Glomerular visceral epithelial cell (primary cell): ENCODE measurements around the gene A3GALT2.
"Not testable (repeated sequence)": the region's sequence is repeated elsewhere in the genome, so short reads cannot be mapped to it uniquely, and the experiment has no call there.

ENCODE experiments used
- DNase-seq: peaks from one replicate; pipeline ENCODE4 v3.0.0-alpha.2; 2016; ENCODE audit errors: extremely low spot score

Gene A3GALT2

DNA sequence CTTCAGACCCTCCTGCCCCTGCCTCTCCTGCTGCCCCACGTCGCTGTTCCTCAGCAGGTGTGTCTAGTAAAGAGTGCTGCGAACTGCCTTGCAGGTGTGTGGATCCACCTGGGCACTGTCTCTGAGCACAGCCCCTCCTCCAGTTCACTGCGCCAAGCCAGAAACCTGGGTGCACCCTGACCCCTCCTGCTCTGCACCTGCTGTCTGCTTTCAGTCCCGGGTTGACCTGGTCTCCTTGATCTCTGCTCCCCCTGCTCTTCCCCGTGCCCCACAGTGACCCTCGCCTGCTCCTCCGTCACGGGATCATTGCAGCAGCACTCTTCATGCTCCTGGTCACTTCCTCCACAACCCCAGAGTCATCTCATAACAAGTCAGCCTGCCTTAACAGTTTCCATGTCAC lies 6.5 kb downstream of the A3GALT2 start:
- no peak for DNase-seq

GRCh38 chr1:33312413-33312749 lies 8.5 kb downstream of the A3GALT2 start:
- DNase-seq: no peak

DNA sequence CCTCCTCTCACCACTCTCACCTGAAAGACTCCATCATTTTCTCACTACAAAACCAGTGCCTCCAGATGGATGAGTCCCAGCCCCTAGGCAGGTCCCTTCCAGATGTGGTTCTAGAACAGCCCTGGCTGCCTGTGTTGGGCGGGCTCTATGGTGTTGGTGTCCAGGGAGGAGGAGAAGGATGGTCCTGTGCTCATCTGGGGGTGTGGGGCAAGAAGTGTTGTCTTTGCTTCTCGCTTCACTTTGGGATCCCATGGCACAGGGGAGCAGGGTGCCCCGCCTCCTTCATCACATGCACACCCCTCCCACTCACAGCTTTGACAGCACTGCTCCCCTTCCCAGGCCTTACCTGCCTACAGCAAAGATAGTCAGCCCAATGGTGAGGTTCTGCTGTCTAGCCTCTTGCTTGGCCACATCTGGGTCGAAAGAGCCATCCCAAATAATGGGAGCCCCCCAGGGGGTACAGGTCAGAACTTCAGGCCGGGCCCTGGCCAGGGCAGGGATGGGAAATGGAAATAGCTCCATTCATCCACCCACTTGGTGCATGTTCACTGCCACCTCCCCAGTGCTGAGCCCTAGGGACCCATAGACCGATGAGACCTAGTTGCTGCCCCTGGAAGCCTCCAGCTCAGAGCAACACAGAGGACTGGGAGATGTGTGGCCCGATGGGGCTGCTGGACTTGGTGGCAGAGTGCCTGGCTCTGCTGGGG lies 9.0 kb downstream of the A3GALT2 start:
- no peak for DNase-seq

- DNase-seq: no peak
Measured at GRCh38 chr1:33310702-33311101, 10.2 kb downstream of the A3GALT2 start.

GRCh38 chr1:33309351-33309750 lies 11.5 kb downstream of the A3GALT2 start:
- DNase-seq: not testable (repeated sequence)

GRCh38 chr1:33307494-33307864 lies 13.4 kb downstream of the A3GALT2 start:
- no peak for DNase-seq

- DNase-seq: no peak
Measured at GRCh38 chr1:33306653-33307493, 14.0 kb downstream of the A3GALT2 start.

DNA sequence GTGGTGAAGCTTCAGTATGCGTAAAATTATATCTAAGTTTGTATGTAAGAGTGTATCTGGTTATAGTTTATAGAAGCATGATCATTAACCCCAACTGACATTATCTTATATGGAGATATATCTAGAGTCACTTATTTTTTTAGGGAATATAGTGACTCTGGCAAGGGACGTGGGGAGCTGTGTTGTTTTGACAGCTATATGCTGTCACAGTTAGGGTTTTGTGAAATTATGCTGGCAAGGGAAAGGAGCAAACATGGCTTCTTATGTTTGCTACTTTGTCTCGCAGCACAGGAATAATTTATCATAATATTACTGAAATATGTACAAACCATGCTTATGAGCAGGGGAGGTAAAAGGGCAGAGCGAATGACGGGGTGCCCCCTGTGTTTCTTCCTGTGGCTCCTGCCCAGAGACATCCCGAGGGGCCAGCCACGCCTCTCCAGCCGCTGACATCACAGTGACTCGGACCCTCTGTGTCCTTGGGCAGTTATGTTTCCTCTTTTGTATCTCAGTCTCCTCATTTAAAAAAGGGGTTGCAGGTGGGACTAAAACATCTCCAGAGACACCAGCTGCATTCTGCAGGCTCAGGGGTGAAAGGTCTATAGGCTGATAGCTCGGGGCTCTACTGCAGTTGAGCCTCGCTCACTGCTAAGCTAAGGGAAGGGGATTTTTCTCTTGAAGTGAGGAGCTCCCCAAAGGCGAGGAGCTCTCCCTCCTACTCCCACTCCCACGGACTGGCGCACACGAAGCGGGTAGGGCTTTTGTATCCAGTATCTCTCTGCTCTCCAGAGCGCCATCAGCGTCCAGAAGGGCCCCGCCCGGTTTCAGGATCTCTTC lies 14.9 kb downstream of the A3GALT2 start:
- DNase-seq: no peak

- DNase-seq: no peak
Measured at GRCh38 chr1:33305016-33305415, 15.9 kb downstream of the A3GALT2 start.

DNA sequence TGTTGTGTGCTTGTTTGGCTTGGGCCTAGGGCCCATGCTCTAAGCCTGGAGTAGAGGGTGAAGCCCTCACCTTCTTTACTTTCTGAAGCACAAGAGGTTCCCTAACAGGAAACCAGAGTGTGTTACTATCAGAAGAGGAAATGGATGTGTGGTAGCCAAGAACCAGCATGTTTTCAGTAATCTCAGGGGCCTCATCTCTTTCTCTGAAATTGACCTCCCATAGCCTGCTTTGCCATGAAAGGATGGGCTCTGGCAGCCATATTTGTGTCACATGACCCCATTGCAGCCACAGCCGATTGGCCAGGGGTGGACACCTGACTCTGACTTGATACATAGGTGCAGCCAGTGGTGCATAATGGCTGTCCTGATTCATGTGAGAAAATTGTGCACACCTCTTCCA lies 18.6 kb downstream of the A3GALT2 start:
- DNase-seq: no peak

DNA sequence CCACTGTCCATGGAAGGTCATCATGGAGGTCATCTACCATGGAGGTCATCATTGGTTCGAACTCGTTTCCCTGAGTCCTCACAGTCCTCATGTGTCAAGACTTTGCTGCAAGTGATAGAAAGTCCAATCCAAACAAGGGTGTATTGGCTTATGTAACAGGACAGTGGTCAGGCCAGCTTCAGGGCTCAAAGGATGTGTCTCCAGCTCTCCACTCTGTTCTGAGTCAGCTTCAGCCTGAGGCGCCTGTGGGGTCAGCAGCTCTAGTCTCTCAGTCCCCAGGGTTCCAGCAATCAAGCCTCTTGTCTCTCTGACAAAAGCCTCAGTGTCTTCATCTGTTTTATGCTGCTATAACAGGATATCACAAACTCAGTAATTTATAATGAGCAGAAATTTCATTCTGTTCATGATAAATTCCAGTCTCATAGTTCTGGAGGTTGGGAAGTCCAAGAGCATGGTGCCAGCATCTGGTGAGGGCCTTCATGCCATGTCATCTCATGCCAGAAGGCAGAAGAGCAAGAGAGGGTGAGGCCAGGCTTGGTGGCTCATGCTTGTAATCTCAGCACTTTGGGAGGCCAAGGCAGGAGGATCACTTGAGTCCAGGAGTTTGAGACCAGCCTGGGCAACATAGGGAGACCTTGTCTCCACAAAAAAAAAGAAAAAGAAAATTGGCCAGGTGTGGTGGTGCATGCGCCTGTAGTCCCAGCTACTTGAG lies 19.5 kb downstream of the A3GALT2 start:
- no peak for DNase-seq

GRCh38 chr1:33300673-33301072 lies 20.2 kb downstream of the A3GALT2 start:
- DNase-seq: no peak

- no peak for DNase-seq
Measured at GRCh38 chr1:33299461-33300155, 21.3 kb downstream of the A3GALT2 start.

DNA sequence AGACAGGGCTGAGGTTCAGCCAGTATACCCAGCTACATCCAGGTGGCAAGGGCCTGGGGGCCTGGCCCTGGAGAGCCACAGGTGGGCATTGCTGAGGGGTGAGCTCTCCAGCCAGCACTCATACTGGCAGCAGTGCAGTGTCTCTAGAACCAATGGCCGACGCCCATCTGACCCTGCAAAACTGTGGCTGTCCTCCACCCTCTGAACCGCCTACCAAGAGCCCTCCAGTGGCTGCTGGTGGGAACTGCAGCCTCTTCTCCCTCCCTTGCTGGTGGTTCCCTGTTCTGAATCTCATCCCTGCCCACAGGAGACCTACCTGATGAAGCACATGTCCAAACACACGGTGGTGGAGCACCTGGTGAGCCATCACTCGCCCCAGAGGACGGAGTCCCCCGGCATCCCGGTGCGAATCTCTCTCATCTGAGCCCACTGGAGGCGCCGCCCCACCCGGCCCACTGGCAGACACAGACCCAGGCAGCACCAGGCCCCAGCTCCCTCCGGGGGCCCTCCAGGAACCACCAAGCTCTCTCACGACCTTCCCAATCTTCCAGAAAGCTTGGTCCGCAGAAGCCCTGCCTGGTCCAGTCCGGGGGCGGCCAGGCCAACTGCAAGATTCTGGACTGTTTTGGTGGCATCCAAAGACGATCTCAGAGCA lies 22.1 kb downstream of the A3GALT2 start:
- DNase-seq: peak; percentile 59

DNA sequence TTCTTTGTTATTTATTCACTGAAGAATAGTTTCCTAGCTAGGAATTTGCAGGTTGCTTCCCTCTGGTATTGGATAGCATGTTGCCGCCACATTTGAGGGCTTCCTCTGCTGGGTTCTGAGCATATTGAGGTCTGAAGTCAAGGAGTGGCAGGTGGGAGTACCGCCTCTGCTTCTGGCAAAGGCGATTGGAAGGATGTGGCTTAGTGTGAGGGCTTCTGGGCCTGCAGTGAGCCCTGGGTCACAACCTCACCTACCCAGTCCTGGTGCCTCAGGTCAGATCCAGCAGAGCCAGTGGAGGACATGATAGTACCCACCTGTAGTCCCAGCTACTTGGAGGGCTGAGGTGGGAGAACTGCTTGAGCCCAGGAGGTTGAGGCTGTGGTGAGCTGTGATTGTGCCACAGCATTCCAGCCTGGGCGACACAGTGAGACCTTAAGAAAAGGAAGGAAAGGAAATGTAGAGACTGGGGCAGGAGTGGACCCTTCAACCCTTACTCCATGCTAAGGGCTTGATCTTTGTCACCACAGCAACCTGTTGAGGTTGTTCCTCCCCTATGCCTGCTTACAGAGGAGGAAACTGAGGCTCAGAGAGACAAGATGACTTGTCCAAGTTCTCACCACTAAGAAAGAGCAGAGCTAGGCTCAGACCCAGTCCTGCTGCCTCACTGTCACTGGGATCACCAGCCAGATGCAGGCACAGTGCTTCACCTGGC lies 22.8 kb downstream of the A3GALT2 start:
- DNase-seq: no peak

DNA sequence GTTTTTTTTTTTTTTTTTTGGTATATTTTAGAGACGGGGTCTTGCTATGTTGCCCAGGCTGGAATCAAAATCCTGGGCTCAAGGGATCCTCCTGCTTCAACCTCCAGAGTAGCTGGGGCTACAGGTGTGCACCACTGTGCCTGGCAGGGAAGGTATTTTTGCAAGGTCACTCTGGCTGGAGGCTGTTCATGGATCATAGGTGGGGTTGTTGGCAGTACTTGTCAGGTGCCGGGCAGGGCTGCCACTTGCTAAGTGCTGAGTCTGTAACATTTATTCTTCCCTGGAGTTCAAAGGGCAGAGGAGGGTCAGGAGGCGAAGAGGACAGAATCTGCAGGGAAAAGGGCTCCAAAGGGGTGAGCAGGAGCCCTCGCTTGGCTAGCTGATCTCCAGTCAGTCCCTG lies 24.1 kb downstream of the A3GALT2 start:
- no peak for DNase-seq

DNA sequence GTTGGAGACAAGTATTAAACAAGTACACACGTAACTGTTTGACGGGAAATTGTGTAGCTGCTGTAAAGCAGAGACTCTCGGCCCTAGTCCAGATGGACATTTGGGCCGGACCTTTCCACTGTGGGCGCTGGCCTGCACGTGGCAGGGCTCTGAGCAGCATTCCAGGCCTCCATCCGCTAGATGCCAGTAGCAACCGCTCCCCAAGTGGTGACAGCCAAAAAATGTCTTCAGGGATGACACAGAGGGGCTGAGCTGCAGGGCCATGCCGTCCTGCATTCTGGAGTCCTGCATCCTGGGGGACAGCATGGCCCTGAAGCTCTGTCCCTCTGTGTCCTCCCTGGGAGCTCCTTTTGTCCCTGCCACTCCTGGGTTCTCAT lies 24.8 kb downstream of the A3GALT2 start:
- DNase-seq: no peak

DNA sequence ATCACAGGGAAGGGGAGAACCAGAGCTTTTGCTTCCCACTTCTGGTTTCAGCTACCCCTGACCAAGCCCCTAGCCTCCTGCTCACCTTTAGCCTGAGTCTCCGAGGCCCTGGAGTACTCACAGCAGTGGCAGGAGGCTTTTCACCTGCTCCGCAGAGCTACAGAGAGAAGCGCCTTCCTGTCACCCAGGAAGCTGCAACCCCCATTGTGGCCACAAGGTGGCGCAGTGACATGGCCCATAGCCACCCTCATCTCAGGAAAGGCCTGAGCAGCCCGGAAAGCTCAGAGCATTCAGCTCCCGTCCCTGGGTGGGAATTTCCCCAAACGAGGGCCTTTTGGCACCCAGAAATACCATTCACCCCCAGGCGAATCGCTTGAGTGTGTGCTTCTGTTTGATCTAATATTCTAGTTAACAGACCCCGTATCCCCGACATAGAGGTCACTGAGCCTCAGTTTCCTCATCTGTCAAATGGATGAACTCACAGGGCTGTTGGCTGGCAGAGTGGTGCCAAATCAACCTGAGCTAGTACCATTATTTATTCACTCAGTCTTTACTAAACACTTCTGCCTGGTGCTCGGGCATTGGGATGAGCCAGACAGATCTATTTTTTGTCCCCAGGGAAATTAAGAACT lies 25.3 kb downstream of the A3GALT2 start:
- DNase-seq: peak; percentile 85

- no peak for DNase-seq
Measured at GRCh38 chr1:33295023-33295422, 25.9 kb downstream of the A3GALT2 start.
